ENCODE data around the gene CACNG6. TPM values are rescaled to one million over a fixed set of nuclear protein-coding genes. Genes with fewer than 3 reads are reported as not detected.
A peak's percentile ranks its signal among the peaks of the same experiment; 100 is the strongest.

The CACNG6 gene
- total RNA-seq, 1 experiment from 2014 or later, result not detected

- ATAC-seq (no peak), DNase-seq (no peak)
- Histone ChIP-seq H3K9me3 (ENCODE audit: low read length) (no peaks in the 10 kb centered on the region), H3K4me1 (ENCODE audit: insufficient read depth, low read length) (peaks cover 10% of the 10 kb centered on the region), H3K27me3 (ENCODE audit: low read length) (peaks cover 15% of the 10 kb centered on the region), H3K9ac (ENCODE audit: low read length) (no peak overlapping the region), H3K4me3 (ENCODE audit: low read length) (no peak overlapping the region), H3F3A (ENCODE audit: low read length, unreplicated experiment) (peaks cover 3% of the 10 kb centered on the region), H2AFZ (ENCODE audit: low read length) (no peak overlapping the region), H3K4me2 (ENCODE audit: low read length) (no peak overlapping the region), H3K79me2 (ENCODE audit: low read length) (no peaks in the 10 kb centered on the region), H3K27ac (ENCODE audit: low read length) (no peak overlapping the region), H3K36me3 (ENCODE audit: low read depth, low read length) (no peaks in the 10 kb centered on the region), H3K9me2 (replicated peaks; ENCODE audit: low read length) (no peaks in the 10 kb centered on the region), H4K20me1 (ENCODE audit: low read length) (no peaks in the 10 kb centered on the region)
- CTCF ChIA-PET, result interaction anchor here (1.5 kb wide), 1 partner anchor 10 kb away, joined by 16 read pairs; no protein-coding TSS in a partner anchor
- no TSS peak for BruUV-seq (replicated peaks)
- intact Hi-C loops (cut with micrococcal nuclease), result no loop called here
- POLR2A ChIA-PET (ENCODE audit: unreplicated experiment), result no interaction called here
- TF ChIP-seq CTCF (conservative IDR thresholded peaks at IDR 0.05; ENCODE audit: low read depth, low read length), result no peak
- no peak for TF ChIP-seq EZH2phosphoT487 (IDR thresholded peaks at IDR 0.05; ENCODE audit: borderline replicate concordance, low read length)
- TF ChIP-seq EZH2 (IDR thresholded peaks at IDR 0.05; ENCODE audit: low read length, unreplicated experiment), result no peak
These were observed 48.6 kb downstream of the CACNG6 start for GRCh38 chr19:54040003-54040402.

- intact Hi-C loops (cut with micrococcal nuclease), result no loop called here
- Histone ChIP-seq H3K4me1 (ENCODE audit: insufficient read depth, low read length) (no peaks in the 10 kb centered on the region), H3K4me2 (ENCODE audit: low read length) (no peak overlapping the region), H3K36me3 (ENCODE audit: low read depth, low read length) (no peaks in the 10 kb centered on the region), H3F3A (ENCODE audit: low read length, unreplicated experiment) (no peaks in the 10 kb centered on the region), H3K79me2 (ENCODE audit: low read length) (no peaks in the 10 kb centered on the region), H3K9me2 (replicated peaks; ENCODE audit: low read length) (no peaks in the 10 kb centered on the region), H3K27me3 (ENCODE audit: low read length) (peaks cover 34% of the 10 kb centered on the region), H3K27ac (ENCODE audit: low read length) (no peak overlapping the region), H2AFZ (ENCODE audit: low read length) (no peak overlapping the region), H4K20me1 (ENCODE audit: low read length) (no peaks in the 10 kb centered on the region), H3K9ac (ENCODE audit: low read length) (no peak overlapping the region), H3K9me3 (ENCODE audit: low read length) (no peaks in the 10 kb centered on the region), H3K4me3 (ENCODE audit: low read length) (no peak overlapping the region)
- POLR2A ChIA-PET (ENCODE audit: unreplicated experiment), result no interaction called here
- BruUV-seq (replicated peaks), result no TSS peak
- ATAC-seq (no peak), DNase-seq (peak; percentile 55)
- TF ChIP-seq EZH2phosphoT487 (IDR thresholded peaks at IDR 0.05; ENCODE audit: borderline replicate concordance, low read length), result no peak
- no peak for TF ChIP-seq CTCF (conservative IDR thresholded peaks at IDR 0.05; ENCODE audit: low read depth, low read length)
- no peak for TF ChIP-seq EZH2 (IDR thresholded peaks at IDR 0.05; ENCODE audit: low read length, unreplicated experiment)
- CTCF ChIA-PET, result no interaction called here
These were observed 50.7 kb downstream of the CACNG6 start for GRCh38 chr19:54041969-54042606.

GRCh38 chr19:54042989-54043388 lies 51.6 kb downstream of the CACNG6 start:
- Histone ChIP-seq H3K79me2 (ENCODE audit: low read length) (no peaks in the 10 kb centered on the region), H3K4me2 (ENCODE audit: low read length) (no peak overlapping the region), H3K9ac (ENCODE audit: low read length) (no peak overlapping the region), H4K20me1 (ENCODE audit: low read length) (no peaks in the 10 kb centered on the region), H3K4me1 (ENCODE audit: insufficient read depth, low read length) (no peaks in the 10 kb centered on the region), H2AFZ (ENCODE audit: low read length) (no peak overlapping the region), H3K27ac (ENCODE audit: low read length) (no peak overlapping the region), H3F3A (ENCODE audit: low read length, unreplicated experiment) (no peaks in the 10 kb centered on the region), H3K9me2 (replicated peaks; ENCODE audit: low read length) (no peaks in the 10 kb centered on the region), H3K4me3 (ENCODE audit: low read length) (no peak overlapping the region), H3K36me3 (ENCODE audit: low read depth, low read length) (no peaks in the 10 kb centered on the region), H3K27me3 (ENCODE audit: low read length) (peaks cover 43% of the 10 kb centered on the region), H3K9me3 (ENCODE audit: low read length) (no peaks in the 10 kb centered on the region)
- ChIA-PET POLR2A (ENCODE audit: unreplicated experiment) (no interaction called here), CTCF (no interaction called here)
- ATAC-seq (no peak), DNase-seq (no peak)
- TF ChIP-seq EZH2phosphoT487 (IDR thresholded peaks at IDR 0.05; ENCODE audit: borderline replicate concordance, low read length) (no peak), EZH2 (IDR thresholded peaks at IDR 0.05; ENCODE audit: low read length, unreplicated experiment) (no peak), CTCF (conservative IDR thresholded peaks at IDR 0.05; ENCODE audit: low read depth, low read length) (no peak)
- no TSS peak for BruUV-seq (replicated peaks)
- intact Hi-C loops (cut with micrococcal nuclease), result no loop called here
